ENCODE data around the gene NR4A2.

NR4A2 gene

GRCh38 chr2:156325688-156326525 is 6.6 kb downstream of the NR4A2 start:
- Histone ChIP-seq H3K4me1 (no peaks in the 10 kb centered on the region), H3K9me3 (no peaks in the 10 kb centered on the region), H3K27me3 (peaks cover 18% of the 10 kb centered on the region), H3K36me3 (no peaks in the 10 kb centered on the region), H3K4me3 (ENCODE audit: low read depth, low read length) (no peak overlapping the region)
- no peak for TF ChIP-seq CTCF (IDR thresholded peaks at IDR 0.05; ENCODE audit: low read depth, low read length)
- no peak for DNase-seq

GRCh38 chr2:156323754-156324153 is 8.8 kb downstream of the NR4A2 start:
- Histone ChIP-seq H3K4me1 (no peaks in the 10 kb centered on the region), H3K27me3 (peaks cover 32% of the 10 kb centered on the region), H3K36me3 (no peaks in the 10 kb centered on the region), H3K9me3 (no peaks in the 10 kb centered on the region), H3K4me3 (ENCODE audit: low read depth, low read length) (no peak overlapping the region)
- no peak for DNase-seq
- no peak for TF ChIP-seq CTCF (IDR thresholded peaks at IDR 0.05; ENCODE audit: low read depth, low read length)

GRCh38 chr2:156322686-156323231 is 9.8 kb downstream of the NR4A2 start:
- TF ChIP-seq CTCF (IDR thresholded peaks at IDR 0.05; ENCODE audit: low read depth, low read length) = no peak
- Histone ChIP-seq H3K9me3 (no peaks in the 10 kb centered on the region), H3K4me3 (ENCODE audit: low read depth, low read length) (no peak overlapping the region), H3K4me1 (no peaks in the 10 kb centered on the region), H3K36me3 (no peaks in the 10 kb centered on the region), H3K27me3 (peaks cover 32% of the 10 kb centered on the region)
- DNase-seq = no peak

- Histone ChIP-seq H3K36me3 (no peaks in the 10 kb centered on the region), H3K4me1 (no peaks in the 10 kb centered on the region), H3K27me3 (peaks cover 32% of the 10 kb centered on the region), H3K4me3 (ENCODE audit: low read depth, low read length) (no peak overlapping the region), H3K9me3 (no peaks in the 10 kb centered on the region)
- DNase-seq = no peak
- no peak for TF ChIP-seq CTCF (IDR thresholded peaks at IDR 0.05; ENCODE audit: low read depth, low read length)
These were observed 10.4 kb downstream of the NR4A2 start for GRCh38 chr2:156322051-156322685.

GRCh38 chr2:156321243-156321904 is 11.1 kb downstream of the NR4A2 start:
- TF ChIP-seq CTCF (IDR thresholded peaks at IDR 0.05; ENCODE audit: low read depth, low read length) = no peak
- H3K9me3 ChIP-seq = no peaks in the 10 kb centered on the region
- no peak for DNase-seq
- H3K4me3 ChIP-seq (ENCODE audit: low read depth, low read length) = no peak overlapping the region
- H3K4me1 ChIP-seq = no peaks in the 10 kb centered on the region
- no peaks in the 10 kb centered on the region for H3K36me3 ChIP-seq
- H3K27me3 ChIP-seq = peaks cover 32% of the 10 kb centered on the region
